ENCODE measurements around the gene CDKL5.

CDKL5 gene

DNA sequence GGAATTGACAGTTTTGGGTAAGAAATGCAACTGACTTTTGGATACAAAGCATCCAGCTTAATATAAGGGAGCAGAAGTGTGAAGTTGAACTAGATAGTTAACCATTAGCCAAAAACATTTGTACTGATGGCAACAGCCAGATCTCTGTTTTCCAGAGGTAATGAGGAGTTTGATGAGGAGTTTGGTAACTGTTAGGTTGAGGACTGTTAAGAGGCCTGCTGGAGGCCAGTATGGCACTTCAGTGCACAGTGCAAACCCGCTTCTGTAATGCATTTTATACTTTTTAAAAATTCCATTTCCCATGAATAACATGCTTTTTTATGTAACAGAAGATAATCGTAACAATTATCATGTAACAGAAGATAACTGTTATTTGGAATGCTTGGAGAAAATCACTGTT lies 30.0 kb downstream of the CDKL5 start:
- FAIRE-seq (no peak), DNase-seq (ENCODE audit: insufficient read length, low spot score) (no peak)

- DNase-seq (ENCODE audit: insufficient read length, low spot score) = no peak
- no peak for FAIRE-seq
These were observed 31.6 kb downstream of the CDKL5 start for GRCh38 chrX:18457000-18457399.

- no peak for DNase-seq (ENCODE audit: insufficient read length, low spot score)
- FAIRE-seq = no peak
These were observed 36.0 kb downstream of the CDKL5 start for GRCh38 chrX:18461431-18461830.

- no peak for FAIRE-seq
- no peak for DNase-seq (ENCODE audit: insufficient read length, low spot score)
These were observed 39.1 kb downstream of the CDKL5 start for GRCh38 chrX:18464499-18464898.

DNA sequence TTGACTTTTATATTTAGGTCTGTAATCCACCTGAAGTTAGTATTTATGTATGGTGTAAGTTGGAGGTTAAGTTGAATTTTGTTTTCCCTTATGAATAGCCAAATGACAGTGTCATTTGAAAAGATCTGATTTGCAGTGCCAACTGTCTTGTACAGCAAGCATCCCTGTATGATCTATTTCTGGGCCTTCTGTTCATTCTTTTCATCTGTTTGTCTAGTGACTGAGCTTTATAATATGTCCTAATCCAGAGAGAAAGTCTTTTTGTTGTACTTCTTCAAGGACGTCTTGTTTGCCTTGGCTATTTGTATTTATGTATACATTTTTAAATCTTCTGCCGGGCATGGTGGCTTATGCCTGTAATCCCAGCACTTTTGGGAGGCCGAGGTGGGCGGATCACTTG lies 39.6 kb downstream of the CDKL5 start:
- no peak for FAIRE-seq
- DNase-seq (ENCODE audit: insufficient read length, low spot score) = no peak

DNA sequence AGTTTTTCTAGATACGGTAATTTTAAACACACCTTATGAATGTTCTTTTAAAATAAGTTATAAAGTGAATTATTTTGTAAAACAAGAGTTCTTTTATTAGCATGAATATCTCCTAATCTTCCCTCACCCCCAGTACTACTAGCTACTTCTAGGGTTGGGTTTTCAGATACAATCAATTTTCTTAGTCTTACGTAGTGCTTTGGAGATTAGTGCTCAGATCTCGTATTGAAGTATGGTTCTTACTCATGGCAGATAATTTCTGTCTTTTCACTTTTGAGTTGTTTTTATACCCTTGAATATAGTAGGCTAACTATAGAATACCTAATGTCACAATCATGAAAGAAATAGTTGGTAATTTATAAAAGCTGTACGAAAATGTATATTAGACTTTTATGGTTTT lies 43.2 kb downstream of the CDKL5 start:
- no peak for FAIRE-seq
- DNase-seq (ENCODE audit: insufficient read length, low spot score) = no peak

DNA sequence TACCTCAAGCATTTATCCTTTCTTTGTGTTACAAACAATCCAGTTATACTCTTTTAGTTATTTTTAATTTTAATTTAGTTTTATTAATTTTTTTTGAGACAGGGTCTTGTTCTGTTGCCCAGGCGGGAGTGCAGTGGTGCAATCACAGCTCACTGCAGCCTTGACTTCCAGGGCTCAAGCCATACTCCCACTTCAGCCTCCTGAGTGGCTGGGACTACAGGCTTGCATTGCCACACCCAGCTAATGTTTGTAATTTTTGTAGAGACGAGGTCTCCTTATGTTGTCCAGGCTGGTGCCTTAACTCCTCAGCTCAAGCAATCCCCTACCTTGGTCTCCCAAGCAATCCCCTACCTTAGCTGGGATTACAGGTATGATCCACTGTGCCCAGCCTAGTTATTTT lies 45.9 kb downstream of the CDKL5 start:
- DNase-seq (ENCODE audit: insufficient read length, low spot score) (no peak), FAIRE-seq (no peak)

- FAIRE-seq (no peak), DNase-seq (ENCODE audit: insufficient read length, low spot score) (no peak)
These were observed 65.6 kb downstream of the CDKL5 start for GRCh38 chrX:18490806-18491555.

- no peak for DNase-seq (ENCODE audit: insufficient read length, low spot score)
- no peak for FAIRE-seq
These were observed 66.4 kb downstream of the CDKL5 start for GRCh38 chrX:18491587-18492340.

GRCh38 chrX:18534949-18535348 lies 109.5 kb downstream of the CDKL5 start:
- FAIRE-seq (no peak), DNase-seq (ENCODE audit: insufficient read length, low spot score) (no peak)

DNA sequence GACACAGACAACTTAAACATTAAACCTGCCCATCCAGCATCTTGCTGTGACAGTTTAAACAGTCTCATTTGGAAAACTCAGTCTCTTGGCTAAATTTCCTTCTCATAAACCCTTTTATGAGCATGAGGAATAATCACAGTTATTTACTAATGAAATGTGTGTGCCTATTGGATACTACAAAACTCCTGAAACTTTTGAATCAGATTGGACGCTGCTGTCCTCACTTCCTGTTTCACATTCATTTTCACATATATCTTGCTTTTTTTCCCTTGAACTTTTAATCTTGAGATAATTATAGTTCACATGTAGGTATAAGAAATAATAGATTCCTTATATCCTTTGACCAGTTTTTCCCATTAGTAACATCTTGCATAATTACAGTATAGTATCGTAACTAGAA lies 111.7 kb downstream of the CDKL5 start:
- DNase-seq (ENCODE audit: insufficient read length, low spot score) (no peak), FAIRE-seq (no peak)

DNA sequence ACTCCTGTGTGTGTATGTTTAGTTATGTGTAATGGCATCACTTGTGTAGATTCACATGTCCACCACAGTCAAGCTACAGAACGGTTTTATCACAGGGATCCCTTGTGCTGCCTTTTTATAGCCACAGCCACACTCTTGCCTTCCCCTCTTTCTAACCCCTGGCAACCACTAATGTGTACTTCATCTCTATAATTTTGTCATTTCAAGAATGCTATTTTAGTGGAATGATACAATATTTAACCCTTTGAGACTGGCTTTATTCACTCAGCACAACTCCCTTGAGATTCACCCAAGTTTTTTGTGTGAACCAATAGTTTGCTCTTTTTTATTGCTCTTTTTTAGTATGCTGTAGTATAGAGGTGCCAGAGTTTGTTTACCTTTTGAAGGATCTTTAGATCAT lies 112.1 kb downstream of the CDKL5 start:
- FAIRE-seq = no peak
- DNase-seq (ENCODE audit: insufficient read length, low spot score) = no peak

- FAIRE-seq = no peak
These were observed 116.7 kb downstream of the CDKL5 start for GRCh38 chrX:18542131-18542530.

GRCh38 chrX:18542905-18543304 lies 117.5 kb downstream of the CDKL5 start:
- FAIRE-seq = no peak
- DNase-seq (ENCODE audit: insufficient read length, low spot score) = no peak

More at GRCh38 chrX:18542131-18542530, 116.7 kb downstream of the CDKL5 start:
- no peak for DNase-seq (ENCODE audit: insufficient read length, low spot score)

- DNase-seq (ENCODE audit: insufficient read length, low spot score) (no peak), FAIRE-seq (no peak)
These were observed 118.3 kb downstream of the CDKL5 start for GRCh38 chrX:18543738-18544137.

DNA sequence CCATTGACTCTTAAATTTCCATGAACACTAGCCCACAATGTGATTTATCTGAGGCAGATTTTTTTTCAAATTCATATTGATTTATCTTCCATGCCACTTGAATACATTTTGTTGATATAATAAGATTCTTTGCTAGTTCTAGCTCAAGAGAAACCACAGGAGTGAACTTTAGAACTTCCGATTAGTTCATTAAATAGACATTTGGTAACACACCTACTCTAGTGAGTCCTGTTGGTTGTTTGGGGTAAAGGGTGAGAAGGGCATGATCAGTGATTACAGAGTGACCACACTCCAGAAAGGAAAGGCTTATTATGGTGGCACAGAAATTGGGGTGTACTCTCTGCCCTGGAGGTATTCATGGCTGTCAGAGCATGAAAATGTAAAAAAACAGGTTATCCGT lies 120.4 kb downstream of the CDKL5 start:
- FAIRE-seq (no peak), DNase-seq (ENCODE audit: insufficient read length, low spot score) (no peak)

GRCh38 chrX:18548996-18549395 lies 123.6 kb downstream of the CDKL5 start:
- FAIRE-seq (no peak), DNase-seq (ENCODE audit: insufficient read length, low spot score) (no peak)

DNA sequence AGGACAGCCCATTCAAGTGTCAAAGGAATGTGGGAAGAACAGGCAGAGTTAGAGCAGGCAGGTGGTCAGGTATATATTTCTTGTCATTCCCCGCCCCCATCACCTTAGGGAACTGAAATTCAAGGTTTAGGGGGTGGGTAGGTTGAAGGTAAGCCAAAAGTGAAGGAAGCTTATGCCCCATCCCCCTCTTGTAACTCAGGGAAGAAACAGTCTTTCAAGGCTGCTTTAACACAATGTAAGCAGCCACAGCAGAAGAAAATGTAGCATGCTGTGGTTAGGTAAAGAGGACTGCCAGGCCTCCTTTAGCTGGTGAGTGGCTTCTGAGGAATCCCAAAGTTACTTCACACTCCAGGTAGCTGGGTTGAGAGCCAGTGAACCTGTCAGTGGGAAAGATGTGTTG lies 124.2 kb downstream of the CDKL5 start:
- FAIRE-seq = no peak
- DNase-seq (ENCODE audit: insufficient read length, low spot score) = no peak

GRCh38 chrX:18557879-18558278 lies 132.5 kb downstream of the CDKL5 start:
- DNase-seq (ENCODE audit: insufficient read length, low spot score) = no peak
- FAIRE-seq = no peak

DNA sequence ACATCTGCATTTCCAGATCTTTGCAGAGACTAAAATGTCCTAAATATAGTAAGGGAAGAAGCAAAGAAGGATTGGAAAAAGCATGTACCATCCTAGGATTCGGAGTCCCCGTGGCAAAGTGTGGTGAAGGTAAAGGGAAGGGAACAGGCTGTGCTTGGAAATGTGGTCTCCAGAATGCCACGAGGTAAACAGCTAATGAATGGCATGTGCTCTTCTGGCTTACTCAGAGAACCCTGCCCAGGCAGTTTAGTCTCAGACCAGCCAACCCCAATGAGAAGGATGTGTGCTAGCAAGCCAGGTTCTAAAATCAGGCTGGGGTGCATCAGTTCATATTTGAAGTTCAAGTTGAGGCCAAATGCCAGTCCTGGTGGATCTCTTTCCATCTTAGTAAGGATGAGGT lies 133.4 kb downstream of the CDKL5 start:
- DNase-seq (ENCODE audit: insufficient read length, low spot score) (no peak), FAIRE-seq (no peak)

DNA sequence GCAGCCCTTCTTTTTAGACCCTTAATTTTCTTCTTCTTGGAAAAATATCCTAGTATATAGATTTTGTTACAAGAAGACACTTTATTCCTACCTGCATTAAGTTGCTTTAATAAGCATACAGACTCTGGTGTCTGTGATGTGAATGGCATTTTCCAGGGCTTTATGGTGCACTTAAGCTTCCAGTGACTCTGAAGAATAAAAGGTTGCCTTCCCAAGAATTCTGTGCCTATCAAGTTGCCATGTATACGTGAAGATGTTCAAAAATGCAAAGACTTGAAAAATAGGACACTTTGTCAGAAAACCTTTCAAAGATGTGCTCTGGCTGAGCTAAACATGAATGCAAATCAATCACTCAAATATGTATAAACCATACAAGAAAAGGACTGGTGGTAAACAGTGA lies 135.6 kb downstream of the CDKL5 start:
- DNase-seq (ENCODE audit: insufficient read length, low spot score) (no peak), FAIRE-seq (no peak)

GRCh38 chrX:18565727-18566126 lies 140.3 kb downstream of the CDKL5 start:
- DNase-seq (ENCODE audit: insufficient read length, low spot score) = no peak
- FAIRE-seq = no peak
